K562 (cell line): ENCODE data around the gene FAM3C. TPM values are rescaled to one million over a fixed set of nuclear protein-coding genes. Genes with fewer than 3 reads are reported as not detected.

ENCODE experiments used
- ATAC-seq: fragments of 200-7000 bp; cut with Tn5 transposase; 3 replicates; pipeline ENCODE4 v1.9.1; 2020; ENCODE audit warnings: moderate library complexity
- BruUV-seq: library from RNA; stranded (reverse); fragments of 400-500 nt; replicated peaks from 2 replicates; lab custom pipeline; 2021; lab: Mats Ljungman, UMichigan
- CTCF ChIA-PET: fragments of 300-600 bp; formaldehyde crosslinking; extraction: SDS; loops from one replicate; lab custom pipeline; 2021; ENCODE audit warnings: low intra/inter-chr PET ratio; lab: Yijun Ruan, JAX
- POLR2A ChIA-PET: fragments of 300-600, 350-650 bp; sonication (Branson Sonifier 250); formaldehyde crosslinking; extraction: SDS; loops from one replicate; lab custom pipeline; 2021; ENCODE audit warnings: antibody characterized with exemption, inconsistent platforms; lab: Yijun Ruan, JAX
- DNase-seq, 4 experiments: peaks; one replicate each; pipeline versions ENCODE4 v3.0.0 to v3.0.0-alpha.2; 2011 to 2018; ENCODE audit warnings: low spot score in 3 of 4, mixed read lengths in 3 of 4; ENCODE audit errors: extremely low read depth in 1 of 4
- FAIRE-seq: peaks from 2 replicates; lab custom pipeline; 2011; peaks lifted over from hg19 to GRCh38; lab: Jason Lieb, UNC
- H2AFZ ChIP-seq: 2 replicates; pipeline ENCODE4 v1.6.0; 2011; ENCODE audit warnings: low read depth, low read length, control low read depth, inconsistent platforms
- H3K27ac ChIP-seq: fragments of 200-600 bp; 3 replicates; pipeline ENCODE4 v1.8.0; 2011; ENCODE audit warnings: low read depth, mild to moderate bottlenecking, control low read depth, inconsistent platforms, low read length, moderate library complexity, mixed read lengths; ENCODE audit errors: extremely low read depth
- H3K27me3 ChIP-seq, 2 experiments: fragments of 300-600 bp in 1 of 2; 2 replicates in 1 of 2; 3 replicates in 1 of 2; pipeline versions ENCODE4 v1.6.0 to v1.8.0; 2011; ENCODE audit warnings: inconsistent platforms in 2 of 2, low read length in 2 of 2, mild to moderate bottlenecking in 1 of 2, mixed read lengths in 1 of 2, moderate library complexity in 1 of 2; ENCODE audit not compliant: control insufficient read depth in 2 of 2, insufficient read depth in 2 of 2
- H3K36me3 ChIP-seq: fragments of 300-600 bp; 3 replicates; pipeline ENCODE4 v1.8.0; 2011; ENCODE audit warnings: mild to moderate bottlenecking, low read length, inconsistent platforms; ENCODE audit not compliant: control insufficient read depth, insufficient read depth
- H3K4me1 ChIP-seq, 2 experiments: fragments of 200-600 bp in 1 of 2; replicated peaks in 1 of 2; 2 replicates in 1 of 2; 3 replicates in 1 of 2; pipeline versions ENCODE4 v1.5.1 to v1.8.0; 2011; ENCODE audit warnings: inconsistent platforms in 2 of 2, low read length in 2 of 2, mild to moderate bottlenecking in 1 of 2, mixed read lengths in 1 of 2, moderate library complexity in 1 of 2; ENCODE audit not compliant: control insufficient read depth in 2 of 2, insufficient read depth in 2 of 2
- H3K4me2 ChIP-seq: 2 replicates; pipeline ENCODE4 v1.6.1; 2011; ENCODE audit warnings: low read length, control low read depth, inconsistent platforms, mixed read lengths; ENCODE audit not compliant: insufficient read depth
- H3K4me3 ChIP-seq: fragments of 200-600 bp; sonication (generic), shearing (Covaris generic); 2 replicates; pipeline ENCODE4 v1.5.1; 2016; ENCODE audit warnings: control low read depth, inconsistent platforms
- H3K79me2 ChIP-seq: fragments of 200-600 bp; 3 replicates; pipeline ENCODE4 v1.8.0; 2011; ENCODE audit warnings: low read length, inconsistent platforms; ENCODE audit not compliant: control insufficient read depth, insufficient read depth
- H3K9ac ChIP-seq, 2 experiments: 2 replicates each; pipeline versions ENCODE4 v1.6.0 to v1.6.1; 2011; ENCODE audit warnings: low read depth in 2 of 2, low read length in 2 of 2, control low read depth in 1 of 2, inconsistent platforms in 1 of 2, mild to moderate bottlenecking in 1 of 2, mixed read lengths in 1 of 2; ENCODE audit not compliant: insufficient read depth in 1 of 2
- H3K9me1 ChIP-seq: one replicate; pipeline ENCODE4 v1.6.0; 2011; ENCODE audit warnings: inconsistent platforms, mild to moderate bottlenecking, low read length, moderate library complexity; ENCODE audit not compliant: control insufficient read depth, insufficient read depth
- H3K9me3 ChIP-seq: replicated peaks from 2 replicates; pipeline ENCODE4 v1.5.1; 2011; ENCODE audit warnings: low read depth, low read length, inconsistent platforms; ENCODE audit not compliant: control insufficient read depth, insufficient read depth
- H4K20me1 ChIP-seq: replicated peaks from 2 replicates; pipeline ENCODE4 v1.6.1; 2011; ENCODE audit warnings: low read length, inconsistent platforms, mixed read lengths; ENCODE audit not compliant: control insufficient read depth, insufficient read depth
- EHMT2 ChIP-seq: fragments of 450-650 bp; IDR thresholded peaks from 2 replicates; pipeline ENCODE4 v1.6.1; 2018; ENCODE audit warnings: antibody characterized with exemption
- EP400 ChIP-seq: fragments of 450-650 bp; IDR thresholded peaks from 2 replicates; pipeline ENCODE4 v1.6.1; 2017; ENCODE audit warnings: antibody characterized with exemption, mild to moderate bottlenecking, moderate library complexity
- EWSR1 ChIP-seq: fragments of 450-650 bp; IDR thresholded peaks from 2 replicates; pipeline ENCODE4 v1.6.1; 2018; ENCODE audit warnings: borderline replicate concordance, mild to moderate bottlenecking, low read depth, moderate library complexity; ENCODE audit not compliant: partially characterized antibody
- GATAD2B ChIP-seq: fragments of 450-650 bp; IDR thresholded peaks from 2 replicates; pipeline ENCODE4 v1.6.1; 2017; ENCODE audit warnings: mild to moderate bottlenecking, borderline replicate concordance
- NFATC3 ChIP-seq: fragments of 450-650 bp; IDR thresholded peaks from 2 replicates; pipeline ENCODE4 v1.6.1; 2017; ENCODE audit warnings: mild to moderate bottlenecking
- PCBP1 ChIP-seq: fragments of 200-400 bp; formaldehyde crosslinking; IDR thresholded peaks from 2 replicates; pipeline ENCODE4 v1.6.1; 2018; ENCODE audit warnings: mild to moderate bottlenecking, low read depth, low read length; ENCODE audit not compliant: poor library complexity, severe bottlenecking
- SAP30 ChIP-seq: fragments of 200-600 bp; sonication (generic); IDR thresholded peaks from 2 replicates; pipeline ENCODE4 v1.6.1; 2012; ENCODE audit warnings: borderline replicate concordance, low read depth, mild to moderate bottlenecking, moderate library complexity, low read length, control low read depth, inconsistent platforms; ENCODE audit not compliant: insufficient read depth, poor library complexity, severe bottlenecking
- SMARCC2 ChIP-seq: fragments of 450-650 bp; IDR thresholded peaks from 2 replicates; pipeline ENCODE4 v1.6.1; 2017; ENCODE audit warnings: antibody characterized with exemption, moderate library complexity, mild to moderate bottlenecking, low read depth
- ZNF408 ChIP-seq: fragments of 250-450 bp; sonication (Bioruptor Pico); IDR thresholded peaks from 2 replicates; pipeline ENCODE4 v1.4.0; 2020; ENCODE audit warnings: low read depth, mild to moderate bottlenecking, moderate library complexity
- ZNF583 ChIP-seq: fragments of 250-450 bp; sonication (Bioruptor Pico); IDR thresholded peaks from 2 replicates; pipeline ENCODE4 v1.4.0; 2020
- ZNF668 ChIP-seq: fragments of 250-450 bp; sonication (Bioruptor Pico); IDR thresholded peaks from 2 replicates; pipeline ENCODE4 v1.8.0; 2022; ENCODE audit warnings: mild to moderate bottlenecking, inconsistent platforms
- WGBS: fragments of 100-300 bp; shearing (Covaris generic); methylation state at CpG from one replicate; pipeline ENCODE4 v1.1.6; 2016; ENCODE audit warnings: low coverage, mixed read lengths; ENCODE audit not compliant: insufficient coverage; ENCODE audit errors: missing lambda C conversion rate; 5-methylcytosine and 5-hydroxymethylcytosine counted together
- in situ Hi-C: fragments of 300-500 bp; cut with MboI; formaldehyde crosslinking; loops from 4 replicates; pipeline ENCODE4 v1.15.0; 2018; ENCODE audit warnings: inconsistent platforms, mixed read lengths
- intact Hi-C: fragments of 100-400 bp; cut with micrococcal nuclease; formaldehyde crosslinking; loops from 2 replicates; pipeline ENCODE4 v1.14.2; 2022
- polyA plus RNA-seq, 8 experiments: library from polyadenylated mRNA; depleted of rRNA in 4 of 8; stranded (reverse) in 5 of 8; unstranded in 3 of 8; fragments of >200 nt; fragmentation: Nextera tagmentation in 2 of 8; fragmentation: Illumina TruSeq in 1 of 8; extraction: Ambion mirVana in 2 of 8; extraction: Trizol in 1 of 8; gene quantifications; 2 replicates each; pipeline versions ENCODE4 v1.2.1 to v1.2.3, GENCODE V29; 2011 to 2014; ENCODE audit warnings: inconsistent platforms in 1 of 8, missing spikeins in 1 of 8
- total RNA-seq, 7 experiments: library from RNA; depleted of rRNA in 6 of 7; stranded (reverse); fragments of >200 nt in 6 of 7; fragmentation: Illumina TruSeq in 2 of 7; extraction: Trizol in 2 of 7; gene quantifications; 2 replicates each; pipeline versions ENCODE4 v1.2.1 to v1.2.3, GENCODE V29; 2011 to 2021; ENCODE audit warnings: low replicate concordance in 1 of 7
- TF ChIP-seq, protein P1 (sequence below): sonication (generic); formaldehyde crosslinking; IDR thresholded peaks from 2 replicates; pipeline ENCODE4 v1.8.1; 2023; ENCODE audit warnings: mild to moderate bottlenecking, missing genetic modification reagents
- TF ChIP-seq, protein P2 (sequence below): fragments of 450-650 bp; IDR thresholded peaks from 2 replicates; pipeline ENCODE4 v1.6.1; 2014; ENCODE audit warnings: low read depth, mild to moderate bottlenecking, moderate library complexity, borderline replicate concordance
- TF ChIP-seq, protein P3 (sequence below): fragments of 450-650 bp; formaldehyde crosslinking; IDR thresholded peaks from 2 replicates; pipeline ENCODE4 v1.4.0; 2020; ENCODE audit warnings: mild to moderate bottlenecking, moderate library complexity
- TF ChIP-seq, protein P4 (sequence below): sonication (generic); formaldehyde crosslinking; IDR thresholded peaks from 2 replicates; pipeline ENCODE4 v1.8.1; 2023; ENCODE audit warnings: mild to moderate bottlenecking, missing genetic modification reagents, moderate library complexity

FAM3C gene
- total and polyA plus RNA-seq, 9 of the 15 experiments (the other 6 are each of a cell fraction or from before 2014, with no cell fraction given), result 10.6 to 42.6 (median 30.0) TPM

DNA sequence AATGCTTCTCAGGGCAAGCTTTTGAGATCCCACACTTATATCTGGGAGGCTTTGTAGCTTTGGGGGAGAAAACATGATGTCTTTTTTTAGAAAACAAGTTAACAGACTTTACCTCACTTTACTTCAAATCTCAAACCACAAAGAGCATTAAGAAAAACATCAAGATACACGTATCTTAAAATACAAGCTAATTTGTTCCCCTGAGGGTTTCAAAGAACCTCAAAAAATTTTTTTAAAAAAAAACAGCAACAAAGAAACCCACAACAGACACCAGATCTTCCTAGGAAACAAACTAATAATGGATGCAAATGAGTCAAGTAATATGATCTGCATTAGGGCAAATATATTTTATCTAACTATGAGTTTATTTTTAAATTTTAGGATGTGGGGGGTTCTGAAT is 24.7 kb downstream of the FAM3C start:
- CTCF ChIA-PET, result no interaction called here
- POLR2A ChIA-PET, result interaction anchor here (1.6 kb wide), 1 partner anchor 10 kb away, joined by 4 read pairs; no protein-coding TSS in a partner anchor
- ATAC-seq (no peak), DNase-seq (no peak), FAIRE-seq (no peak)
- H4K20me1 ChIP-seq, result no peaks in the 10 kb centered on the region
- H3K27ac ChIP-seq, result no peak overlapping the region
- no peaks in the 10 kb centered on the region for H3K27me3 ChIP-seq
- in situ Hi-C loops, result loop anchor here (25.0 kb wide), 1 partner anchor 616 kb away; no protein-coding TSS in a partner anchor
- WGBS, result 92% methylated on average over 1 of the region's 1 CpG
- H3K4me2 ChIP-seq, result no peak overlapping the region
- H3K36me3 ChIP-seq, result peaks cover 69% of the 10 kb centered on the region; the same call in 2 of the 3 replicates
- H3K4me1 ChIP-seq, result no peaks in the 10 kb centered on the region
- H2AFZ ChIP-seq, result no peak overlapping the region
- H3K9ac ChIP-seq, result no peak overlapping the region
- H3K9me3 ChIP-seq, result no peaks in the 10 kb centered on the region
- H3K4me3 ChIP-seq, result no peak overlapping the region
- BruUV-seq, result no TSS peak
- no peaks in the 10 kb centered on the region for H3K9me1 ChIP-seq
- intact Hi-C loops, result no loop called here
- H3K79me2 ChIP-seq, result no peaks in the 10 kb centered on the region
- TF ChIP-seq GATAD2B, result no peak
- no peak for TF ChIP-seq SAP30
- TF ChIP-seq, protein P1, sequence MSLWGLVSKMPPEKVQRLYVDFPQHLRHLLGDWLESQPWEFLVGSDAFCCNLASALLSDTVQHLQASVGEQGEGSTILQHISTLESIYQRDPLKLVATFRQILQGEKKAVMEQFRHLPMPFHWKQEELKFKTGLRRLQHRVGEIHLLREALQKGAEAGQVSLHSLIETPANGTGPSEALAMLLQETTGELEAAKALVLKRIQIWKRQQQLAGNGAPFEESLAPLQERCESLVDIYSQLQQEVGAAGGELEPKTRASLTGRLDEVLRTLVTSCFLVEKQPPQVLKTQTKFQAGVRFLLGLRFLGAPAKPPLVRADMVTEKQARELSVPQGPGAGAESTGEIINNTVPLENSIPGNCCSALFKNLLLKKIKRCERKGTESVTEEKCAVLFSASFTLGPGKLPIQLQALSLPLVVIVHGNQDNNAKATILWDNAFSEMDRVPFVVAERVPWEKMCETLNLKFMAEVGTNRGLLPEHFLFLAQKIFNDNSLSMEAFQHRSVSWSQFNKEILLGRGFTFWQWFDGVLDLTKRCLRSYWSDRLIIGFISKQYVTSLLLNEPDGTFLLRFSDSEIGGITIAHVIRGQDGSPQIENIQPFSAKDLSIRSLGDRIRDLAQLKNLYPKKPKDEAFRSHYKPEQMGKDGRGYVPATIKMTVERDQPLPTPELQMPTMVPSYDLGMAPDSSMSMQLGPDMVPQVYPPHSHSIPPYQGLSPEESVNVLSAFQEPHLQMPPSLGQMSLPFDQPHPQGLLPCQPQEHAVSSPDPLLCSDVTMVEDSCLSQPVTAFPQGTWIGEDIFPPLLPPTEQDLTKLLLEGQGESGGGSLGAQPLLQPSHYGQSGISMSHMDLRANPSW, result no peak
- TF ChIP-seq NFATC3, result no peak
- TF ChIP-seq EWSR1, result no peak
- TF ChIP-seq, protein P2, sequence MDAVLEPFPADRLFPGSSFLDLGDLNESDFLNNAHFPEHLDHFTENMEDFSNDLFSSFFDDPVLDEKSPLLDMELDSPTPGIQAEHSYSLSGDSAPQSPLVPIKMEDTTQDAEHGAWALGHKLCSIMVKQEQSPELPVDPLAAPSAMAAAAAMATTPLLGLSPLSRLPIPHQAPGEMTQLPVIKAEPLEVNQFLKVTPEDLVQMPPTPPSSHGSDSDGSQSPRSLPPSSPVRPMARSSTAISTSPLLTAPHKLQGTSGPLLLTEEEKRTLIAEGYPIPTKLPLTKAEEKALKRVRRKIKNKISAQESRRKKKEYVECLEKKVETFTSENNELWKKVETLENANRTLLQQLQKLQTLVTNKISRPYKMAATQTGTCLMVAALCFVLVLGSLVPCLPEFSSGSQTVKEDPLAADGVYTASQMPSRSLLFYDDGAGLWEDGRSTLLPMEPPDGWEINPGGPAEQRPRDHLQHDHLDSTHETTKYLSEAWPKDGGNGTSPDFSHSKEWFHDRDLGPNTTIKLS, result no peak
- TF ChIP-seq, protein P3, sequence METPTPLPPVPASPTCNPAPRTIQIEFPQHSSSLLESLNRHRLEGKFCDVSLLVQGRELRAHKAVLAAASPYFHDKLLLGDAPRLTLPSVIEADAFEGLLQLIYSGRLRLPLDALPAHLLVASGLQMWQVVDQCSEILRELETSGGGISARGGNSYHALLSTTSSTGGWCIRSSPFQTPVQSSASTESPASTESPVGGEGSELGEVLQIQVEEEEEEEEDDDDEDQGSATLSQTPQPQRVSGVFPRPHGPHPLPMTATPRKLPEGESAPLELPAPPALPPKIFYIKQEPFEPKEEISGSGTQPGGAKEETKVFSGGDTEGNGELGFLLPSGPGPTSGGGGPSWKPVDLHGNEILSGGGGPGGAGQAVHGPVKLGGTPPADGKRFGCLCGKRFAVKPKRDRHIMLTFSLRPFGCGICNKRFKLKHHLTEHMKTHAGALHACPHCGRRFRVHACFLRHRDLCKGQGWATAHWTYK (CRISPR knock-in tag), result no peak
- TF ChIP-seq, protein P4, sequence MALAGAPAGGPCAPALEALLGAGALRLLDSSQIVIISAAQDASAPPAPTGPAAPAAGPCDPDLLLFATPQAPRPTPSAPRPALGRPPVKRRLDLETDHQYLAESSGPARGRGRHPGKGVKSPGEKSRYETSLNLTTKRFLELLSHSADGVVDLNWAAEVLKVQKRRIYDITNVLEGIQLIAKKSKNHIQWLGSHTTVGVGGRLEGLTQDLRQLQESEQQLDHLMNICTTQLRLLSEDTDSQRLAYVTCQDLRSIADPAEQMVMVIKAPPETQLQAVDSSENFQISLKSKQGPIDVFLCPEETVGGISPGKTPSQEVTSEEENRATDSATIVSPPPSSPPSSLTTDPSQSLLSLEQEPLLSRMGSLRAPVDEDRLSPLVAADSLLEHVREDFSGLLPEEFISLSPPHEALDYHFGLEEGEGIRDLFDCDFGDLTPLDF (CRISPR knock-in tag), result no peak
- TF ChIP-seq EP400, result no peak
- TF ChIP-seq SMARCC2, result no peak
- no peak for TF ChIP-seq ZNF408
- TF ChIP-seq ZNF668 (CRISPR knock-in tag), result no peak
- no peak for TF ChIP-seq EHMT2
- TF ChIP-seq ZNF583 (CRISPR knock-in tag), result no peak
- TF ChIP-seq PCBP1, result no peak
